Measurements from ENCODE around the gene DRGX. TPM values are rescaled to one million over a fixed set of nuclear protein-coding genes. Genes with fewer than 3 reads are reported as not detected.

The DRGX gene
- total and polyA plus RNA-seq, 2 donors: 0.05 to 0.30 TPM

- Histone ChIP-seq H3K4me1 (ENCODE audit: control insufficient read depth in 2 of 2, insufficient read depth in 2 of 2, low read length in 2 of 2) (no peaks in the 10 kb centered on the region), H3K9me3 (ENCODE audit: control insufficient read depth in 2 of 2, insufficient read depth in 1 of 2, low read length in 1 of 2) (no peaks in the 10 kb centered on the region), H3K36me3 (ENCODE audit: control insufficient read depth in 2 of 2, insufficient read depth in 2 of 2, low read length in 1 of 2) (no peaks in the 10 kb centered on the region), H3K27ac (ENCODE audit: low read depth in 1 of 2, low read length in 1 of 2) (no peak overlapping the region), H3K27me3 (ENCODE audit: control insufficient read depth in 2 of 2, insufficient read depth in 1 of 2, low read length in 1 of 2) (peaks cover 2 to 52% of the 10 kb centered on the region in 2 donors), H3K4me3 (ENCODE audit: low read length in 2 of 2) (no peak overlapping the region)
- DNase-seq (ENCODE audit: low read depth in 6 of 9, low spot score in 9 of 9): no peak
- 88% methylated on average over 7 of the region's 7 CpGs for WGBS
Measured at GRCh38 chr10:49410365-49411074, 14.6 kb upstream of the DRGX start.

GRCh38 chr10:49409755-49410154 lies 13.9 kb upstream of the DRGX start:
- H3K9me3 ChIP-seq (ENCODE audit: control insufficient read depth in 2 of 2, insufficient read depth in 1 of 2, low read length in 1 of 2): no peaks in the 10 kb centered on the region
- 91% methylated on average over 4 of the region's 4 CpGs for WGBS
- no peak for DNase-seq (ENCODE audit: low read depth in 6 of 9, low spot score in 9 of 9)
- peaks cover 2 to 59% of the 10 kb centered on the region in 2 donors for H3K27me3 ChIP-seq (ENCODE audit: control insufficient read depth in 2 of 2, insufficient read depth in 1 of 2, low read length in 1 of 2)
- no peak overlapping the region for H3K27ac ChIP-seq (ENCODE audit: low read depth in 1 of 2, low read length in 1 of 2)
- no peak overlapping the region for H3K4me3 ChIP-seq (ENCODE audit: low read length in 2 of 2)
- H3K4me1 ChIP-seq (ENCODE audit: control insufficient read depth in 2 of 2, insufficient read depth in 2 of 2, low read length in 2 of 2): no peaks in the 10 kb centered on the region
- H3K36me3 ChIP-seq (ENCODE audit: control insufficient read depth in 2 of 2, insufficient read depth in 2 of 2, low read length in 1 of 2): no peaks in the 10 kb centered on the region

GRCh38 chr10:49408519-49409306 lies 12.8 kb upstream of the DRGX start:
- WGBS: 84% methylated on average over 13 of the region's 13 CpGs
- Histone ChIP-seq H3K27ac (ENCODE audit: low read depth in 1 of 2, low read length in 1 of 2) (no peak overlapping the region), H3K4me3 (ENCODE audit: low read length in 2 of 2) (no peak overlapping the region), H3K4me1 (ENCODE audit: control insufficient read depth in 2 of 2, insufficient read depth in 2 of 2, low read length in 2 of 2) (no peaks in the 10 kb centered on the region), H3K9me3 (ENCODE audit: control insufficient read depth in 2 of 2, insufficient read depth in 1 of 2, low read length in 1 of 2) (no peaks in the 10 kb centered on the region), H3K27me3 (ENCODE audit: control insufficient read depth in 2 of 2, insufficient read depth in 1 of 2, low read length in 1 of 2) (peaks cover 2 to 68% of the 10 kb centered on the region in 2 donors), H3K36me3 (ENCODE audit: control insufficient read depth in 2 of 2, insufficient read depth in 2 of 2, low read length in 1 of 2) (no peaks in the 10 kb centered on the region)
- peak in 2 of 9 donors; percentile 4 to 18 for DNase-seq (ENCODE audit: low read depth in 6 of 9, low spot score in 9 of 9)

- Histone ChIP-seq H3K36me3 (ENCODE audit: control insufficient read depth in 2 of 2, insufficient read depth in 2 of 2, low read length in 1 of 2) (no peaks in the 10 kb centered on the region), H3K4me3 (ENCODE audit: low read length in 2 of 2) (no peak overlapping the region), H3K27ac (ENCODE audit: low read depth in 1 of 2, low read length in 1 of 2) (no peak overlapping the region), H3K4me1 (ENCODE audit: control insufficient read depth in 2 of 2, insufficient read depth in 2 of 2, low read length in 2 of 2) (no peaks in the 10 kb centered on the region), H3K9me3 (ENCODE audit: control insufficient read depth in 2 of 2, insufficient read depth in 1 of 2, low read length in 1 of 2) (no peaks in the 10 kb centered on the region), H3K27me3 (ENCODE audit: control insufficient read depth in 2 of 2, insufficient read depth in 1 of 2, low read length in 1 of 2) (peaks cover 2 to 72% of the 10 kb centered on the region in 2 donors)
- WGBS: 12% methylated on average over 2 of the region's 2 CpGs
- peak; percentile 40 to 85 (median 68) for DNase-seq (ENCODE audit: low read depth in 6 of 9, low spot score in 9 of 9)
Measured at GRCh38 chr10:49407552-49408137, 11.8 kb upstream of the DRGX start.

- H3K36me3 ChIP-seq (ENCODE audit: control insufficient read depth in 2 of 2, insufficient read depth in 2 of 2, low read length in 1 of 2): no peaks in the 10 kb centered on the region
- peaks cover 2 to 74% of the 10 kb centered on the region in 2 donors for H3K27me3 ChIP-seq (ENCODE audit: control insufficient read depth in 2 of 2, insufficient read depth in 1 of 2, low read length in 1 of 2)
- WGBS: 83% methylated on average over 5 of the region's 5 CpGs
- no peaks in the 10 kb centered on the region for H3K4me1 ChIP-seq (ENCODE audit: control insufficient read depth in 2 of 2, insufficient read depth in 2 of 2, low read length in 2 of 2)
- no peak overlapping the region for H3K4me3 ChIP-seq (ENCODE audit: low read length in 2 of 2)
- H3K9me3 ChIP-seq (ENCODE audit: control insufficient read depth in 2 of 2, insufficient read depth in 1 of 2, low read length in 1 of 2): no peaks in the 10 kb centered on the region
- H3K27ac ChIP-seq (ENCODE audit: low read depth in 1 of 2, low read length in 1 of 2): no peak overlapping the region
- DNase-seq (ENCODE audit: low read depth in 6 of 9, low spot score in 9 of 9): no peak
Measured at GRCh38 chr10:49407151-49407550, 11.3 kb upstream of the DRGX start.

GRCh38 chr10:49404321-49404878 lies 8.5 kb upstream of the DRGX start:
- Histone ChIP-seq H3K27me3 (ENCODE audit: control insufficient read depth in 2 of 2, insufficient read depth in 1 of 2, low read length in 1 of 2) (peaks cover 4 to 75% of the 10 kb centered on the region in 2 donors), H3K4me1 (ENCODE audit: control insufficient read depth in 2 of 2, insufficient read depth in 2 of 2, low read length in 2 of 2) (no peaks in the 10 kb centered on the region), H3K9me3 (ENCODE audit: control insufficient read depth in 2 of 2, insufficient read depth in 1 of 2, low read length in 1 of 2) (no peaks in the 10 kb centered on the region), H3K4me3 (ENCODE audit: low read length in 2 of 2) (no peak overlapping the region), H3K36me3 (ENCODE audit: control insufficient read depth in 2 of 2, insufficient read depth in 2 of 2, low read length in 1 of 2) (no peaks in the 10 kb centered on the region), H3K27ac (ENCODE audit: low read depth in 1 of 2, low read length in 1 of 2) (no peak overlapping the region)
- 93% methylated on average over 8 of the region's 8 CpGs for WGBS
- DNase-seq (ENCODE audit: low read depth in 6 of 9, low spot score in 9 of 9): no peak

GRCh38 chr10:49403363-49403762 lies 7.5 kb upstream of the DRGX start:
- H3K9me3 ChIP-seq (ENCODE audit: control insufficient read depth in 2 of 2, insufficient read depth in 1 of 2, low read length in 1 of 2): peaks cover 0 to 1% of the 10 kb centered on the region in 2 donors

GRCh38 chr10:49400365-49400764 lies 4.5 kb upstream of the DRGX start:
- Histone ChIP-seq H3K4me3 (ENCODE audit: low read length in 2 of 2) (no peak overlapping the region), H3K4me1 (ENCODE audit: control insufficient read depth in 2 of 2, insufficient read depth in 2 of 2, low read length in 2 of 2) (peaks cover 0 to 12% of the 10 kb centered on the region in 2 donors), H3K27ac (ENCODE audit: low read depth in 1 of 2, low read length in 1 of 2) (no peak overlapping the region), H3K9me3 (ENCODE audit: control insufficient read depth in 2 of 2, insufficient read depth in 1 of 2, low read length in 1 of 2) (peaks cover 0 to 7% of the 10 kb centered on the region in 2 donors), H3K27me3 (ENCODE audit: control insufficient read depth in 2 of 2, insufficient read depth in 1 of 2, low read length in 1 of 2) (peaks cover 40 to 84% of the 10 kb centered on the region in 2 donors), H3K36me3 (ENCODE audit: control insufficient read depth in 2 of 2, insufficient read depth in 2 of 2, low read length in 1 of 2) (no peaks in the 10 kb centered on the region)
- DNase-seq (ENCODE audit: low read depth in 6 of 9, low spot score in 9 of 9): no peak
- WGBS: 89% methylated on average over 2 of the region's 2 CpGs

More at GRCh38 chr10:49403363-49403762, 7.5 kb upstream of the DRGX start:
- DNase-seq (ENCODE audit: low read depth in 6 of 9, low spot score in 9 of 9): no peak
- Histone ChIP-seq H3K36me3 (ENCODE audit: control insufficient read depth in 2 of 2, insufficient read depth in 2 of 2, low read length in 1 of 2) (no peaks in the 10 kb centered on the region), H3K4me3 (ENCODE audit: low read length in 2 of 2) (no peak overlapping the region), H3K4me1 (ENCODE audit: control insufficient read depth in 2 of 2, insufficient read depth in 2 of 2, low read length in 2 of 2) (peaks cover 0 to 2% of the 10 kb centered on the region in 2 donors), H3K27me3 (ENCODE audit: control insufficient read depth in 2 of 2, insufficient read depth in 1 of 2, low read length in 1 of 2) (peaks cover 12 to 78% of the 10 kb centered on the region in 2 donors), H3K27ac (ENCODE audit: low read depth in 1 of 2, low read length in 1 of 2) (no peak overlapping the region)
- WGBS: 68% methylated on average over 3 of the region's 3 CpGs
